ENCODE results near the gene SETD6. TPM values are rescaled to one million over a fixed set of nuclear protein-coding genes. Genes with fewer than 3 reads are reported as not detected.
A peak's percentile ranks its signal among the peaks of the same experiment; 100 is the strongest.

Gene SETD6
- total RNA-seq, 2 donors from 2014 or later: 37.2 to 42.3 TPM

DNA sequence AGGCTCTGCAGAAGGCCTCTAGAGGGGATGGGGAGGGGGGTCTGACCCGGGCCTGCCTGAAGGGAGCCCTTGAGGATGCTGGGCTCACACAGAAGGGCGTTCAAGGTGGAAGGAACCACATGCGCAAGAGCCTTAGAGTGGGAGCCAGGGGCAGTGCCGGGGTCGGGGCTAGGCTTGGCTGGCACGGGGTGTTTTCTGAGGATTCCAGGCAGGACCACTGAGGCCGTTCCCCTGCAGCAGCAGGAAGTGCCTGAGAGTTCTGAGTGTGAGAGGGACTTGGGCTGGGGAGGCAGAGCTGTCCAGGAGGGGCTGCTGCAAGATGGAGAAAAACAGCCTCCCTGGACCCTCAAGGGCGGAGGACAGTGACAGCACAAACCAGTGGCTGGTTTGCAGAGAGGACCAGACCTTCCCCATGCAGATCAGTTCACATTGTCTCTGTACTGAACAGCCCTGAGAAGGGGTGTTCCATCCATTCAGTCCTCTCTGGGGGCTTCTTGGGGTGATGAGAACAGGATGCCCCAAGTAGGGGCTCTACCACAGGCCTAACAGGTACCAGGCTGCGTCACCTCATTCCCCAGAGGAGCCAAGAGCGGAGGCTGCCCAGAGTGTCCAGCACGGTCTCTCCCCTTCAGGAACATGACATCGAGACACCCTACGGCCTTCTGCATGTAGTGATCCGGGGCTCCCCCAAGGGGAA, 12.0 kb upstream of the SETD6 start:
- DNase-seq: peak; percentile 38

DNA sequence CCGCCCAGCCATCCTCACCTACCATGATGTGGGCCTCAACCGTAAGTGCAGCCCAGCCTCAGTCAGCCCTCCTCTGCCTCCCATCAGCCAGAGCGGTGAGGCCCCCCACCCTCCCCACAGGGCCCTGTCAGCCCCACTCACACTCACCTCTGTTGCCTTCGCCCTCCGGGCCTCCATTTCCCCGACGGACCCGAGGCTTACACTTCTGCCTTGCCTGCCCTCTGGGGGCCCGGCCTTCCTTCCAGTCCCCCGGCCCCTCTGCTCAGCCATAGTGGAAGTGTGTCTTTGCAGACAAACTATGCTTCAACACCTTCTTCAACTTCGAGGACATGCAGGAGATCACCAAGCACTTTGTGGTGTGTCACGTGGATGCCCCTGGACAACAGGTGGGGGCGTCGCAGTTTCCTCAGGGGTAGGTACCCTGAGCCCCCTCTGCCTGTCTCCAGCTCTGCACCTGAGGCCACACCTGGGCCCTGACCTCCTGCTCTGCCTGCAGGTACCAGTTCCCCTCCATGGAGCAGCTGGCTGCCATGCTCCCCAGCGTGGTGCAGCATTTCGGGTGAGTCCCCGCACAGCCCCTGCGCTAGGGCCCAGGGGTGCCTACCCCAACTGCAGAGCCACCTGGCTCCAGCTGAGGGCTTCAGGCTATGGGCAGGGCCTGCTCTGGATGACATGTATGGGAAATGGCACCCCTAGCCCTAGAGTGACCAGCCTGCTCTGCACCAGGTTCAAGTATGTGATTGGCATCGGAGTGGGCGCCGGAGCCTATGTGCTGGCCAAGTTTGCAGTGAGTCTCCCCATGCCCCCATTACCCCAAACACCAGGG, 11.2 kb upstream of the SETD6 start:
- Histone ChIP-seq H3K36me3 (ENCODE audit: control insufficient read depth, insufficient read depth, low read length) (peaks cover 24% of the 10 kb centered on the region), H3K4me1 (ENCODE audit: control insufficient read depth, insufficient read depth, low read length) (no peaks in the 10 kb centered on the region), H3K27me3 (ENCODE audit: control insufficient read depth, insufficient read depth, low read length, poor library complexity, severe bottlenecking) (no peaks in the 10 kb centered on the region), H3K4me3 (ENCODE audit: low read length) (no peak overlapping the region), H3K9me3 (ENCODE audit: control insufficient read depth, low read length) (no peaks in the 10 kb centered on the region), H3K27ac (ENCODE audit: low read depth, low read length) (no peak overlapping the region), H3K9ac (ENCODE audit: extremely low read depth, low read length, poor library complexity, severe bottlenecking) (no peak overlapping the region)
- H3K27ac Mint-ChIP-seq: no peak overlapping the region
- H3K4me3 Mint-ChIP-seq: no peak overlapping the region
- no peaks in the 10 kb centered on the region for H3K27me3 Mint-ChIP-seq (ENCODE audit: insufficient read depth)
- peaks cover 15% of the 10 kb centered on the region for H3K36me3 Mint-ChIP-seq (ENCODE audit: low read depth)
- no peaks in the 10 kb centered on the region for H3K9me3 Mint-ChIP-seq
- 94 to 95% methylated on average over 9 to 21 of the region's 21 CpGs for WGBS, 2 experiments (ENCODE audit: insufficient coverage in 1 of 2, insufficient read length in 1 of 2)
- TF ChIP-seq, protein P1, sequence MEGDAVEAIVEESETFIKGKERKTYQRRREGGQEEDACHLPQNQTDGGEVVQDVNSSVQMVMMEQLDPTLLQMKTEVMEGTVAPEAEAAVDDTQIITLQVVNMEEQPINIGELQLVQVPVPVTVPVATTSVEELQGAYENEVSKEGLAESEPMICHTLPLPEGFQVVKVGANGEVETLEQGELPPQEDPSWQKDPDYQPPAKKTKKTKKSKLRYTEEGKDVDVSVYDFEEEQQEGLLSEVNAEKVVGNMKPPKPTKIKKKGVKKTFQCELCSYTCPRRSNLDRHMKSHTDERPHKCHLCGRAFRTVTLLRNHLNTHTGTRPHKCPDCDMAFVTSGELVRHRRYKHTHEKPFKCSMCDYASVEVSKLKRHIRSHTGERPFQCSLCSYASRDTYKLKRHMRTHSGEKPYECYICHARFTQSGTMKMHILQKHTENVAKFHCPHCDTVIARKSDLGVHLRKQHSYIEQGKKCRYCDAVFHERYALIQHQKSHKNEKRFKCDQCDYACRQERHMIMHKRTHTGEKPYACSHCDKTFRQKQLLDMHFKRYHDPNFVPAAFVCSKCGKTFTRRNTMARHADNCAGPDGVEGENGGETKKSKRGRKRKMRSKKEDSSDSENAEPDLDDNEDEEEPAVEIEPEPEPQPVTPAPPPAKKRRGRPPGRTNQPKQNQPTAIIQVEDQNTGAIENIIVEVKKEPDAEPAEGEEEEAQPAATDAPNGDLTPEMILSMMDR (conservative IDR thresholded peaks at IDR 0.05): no peak
- peak; percentile 36 for DNase-seq
- peaks cover 4% of the 10 kb centered on the region for H3K4me1 Mint-ChIP-seq

More for the DNA sequence above, 12.0 kb upstream of the SETD6 start:
- peaks cover 4% of the 10 kb centered on the region for H3K4me1 Mint-ChIP-seq
- H3K27ac ChIP-seq (ENCODE audit: low read depth, low read length): no peak overlapping the region
- no peak overlapping the region for H3K4me3 ChIP-seq (ENCODE audit: low read length)
- H3K36me3 Mint-ChIP-seq (ENCODE audit: low read depth): peaks cover 15% of the 10 kb centered on the region
- H3K36me3 ChIP-seq (ENCODE audit: control insufficient read depth, insufficient read depth, low read length): peaks cover 24% of the 10 kb centered on the region
- no peak overlapping the region for H3K9ac ChIP-seq (ENCODE audit: extremely low read depth, low read length, poor library complexity, severe bottlenecking)
- no peak overlapping the region for H3K4me3 Mint-ChIP-seq
- H3K4me1 ChIP-seq (ENCODE audit: control insufficient read depth, insufficient read depth, low read length): no peaks in the 10 kb centered on the region
- H3K27ac Mint-ChIP-seq: no peak overlapping the region
- H3K27me3 Mint-ChIP-seq (ENCODE audit: insufficient read depth): no peaks in the 10 kb centered on the region
- no peaks in the 10 kb centered on the region for H3K9me3 ChIP-seq (ENCODE audit: control insufficient read depth, low read length)
- TF ChIP-seq, protein P1 (conservative IDR thresholded peaks at IDR 0.05): no peak
- no peaks in the 10 kb centered on the region for H3K27me3 ChIP-seq (ENCODE audit: control insufficient read depth, insufficient read depth, low read length, poor library complexity, severe bottlenecking)
- H3K9me3 Mint-ChIP-seq: no peaks in the 10 kb centered on the region
- WGBS, 2 experiments (ENCODE audit: insufficient coverage in 1 of 2, insufficient read length in 1 of 2): 92 to 93% methylated on average over 9 to 14 of the region's 14 CpGs

DNA sequence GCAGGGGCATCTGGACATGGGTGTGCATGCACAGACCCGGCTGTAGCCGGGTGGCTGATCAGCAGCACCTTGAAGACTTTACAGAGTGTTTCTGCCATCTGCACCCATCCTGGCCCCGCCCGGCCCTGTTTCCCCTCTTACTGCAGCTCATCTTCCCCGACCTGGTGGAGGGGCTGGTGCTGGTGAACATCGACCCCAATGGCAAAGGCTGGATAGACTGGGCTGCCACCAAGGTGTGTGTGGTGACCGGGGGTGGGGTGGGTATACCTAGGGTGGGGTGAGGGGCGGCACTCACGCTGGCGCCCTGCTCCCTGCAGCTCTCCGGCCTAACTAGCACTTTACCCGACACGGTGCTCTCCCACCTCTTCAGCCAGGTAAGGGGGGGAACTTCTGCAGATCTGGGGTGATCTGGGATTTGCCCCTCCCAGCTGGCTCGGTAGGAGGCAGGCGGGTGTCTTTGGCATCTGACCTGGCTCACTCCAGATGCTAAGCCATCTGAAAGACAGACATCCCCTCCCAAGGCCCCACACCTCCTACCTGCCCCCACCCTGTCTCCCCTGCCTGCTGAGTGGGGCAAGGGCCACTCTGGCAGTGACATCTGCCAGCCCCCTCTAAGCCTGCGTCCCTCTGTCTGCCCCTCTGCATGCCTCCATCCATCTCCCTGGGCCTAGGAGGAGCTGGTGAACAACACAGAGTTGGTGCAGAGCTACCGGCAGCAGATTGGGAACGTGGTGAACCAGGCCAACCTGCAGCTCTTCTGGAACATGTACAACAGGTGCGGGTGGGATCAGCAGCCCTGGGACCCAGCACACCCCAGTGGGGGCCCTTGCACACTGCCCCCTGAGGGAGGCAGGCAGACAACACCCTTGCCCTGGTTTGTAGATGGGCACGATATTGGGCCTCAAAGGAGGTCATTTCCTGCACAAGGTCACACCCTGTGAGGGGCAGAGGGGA, 8.8 kb upstream of the SETD6 start:
- Mint-ChIP-seq H3K9me3 (no peaks in the 10 kb centered on the region), H3K27me3 (ENCODE audit: insufficient read depth) (no peaks in the 10 kb centered on the region), H3K36me3 (ENCODE audit: low read depth) (peaks cover 23% of the 10 kb centered on the region), H3K4me3 (no peak overlapping the region), H3K27ac (no peak overlapping the region), H3K4me1 (peaks cover 2% of the 10 kb centered on the region)
- DNase-seq: peak; percentile 40
- TF ChIP-seq, protein P1 (conservative IDR thresholded peaks at IDR 0.05): no peak
- Histone ChIP-seq H3K4me3 (ENCODE audit: low read length) (no peak overlapping the region), H3K36me3 (ENCODE audit: control insufficient read depth, insufficient read depth, low read length) (peaks cover 45% of the 10 kb centered on the region), H3K9ac (ENCODE audit: extremely low read depth, low read length, poor library complexity, severe bottlenecking) (no peak overlapping the region), H3K27ac (ENCODE audit: low read depth, low read length) (no peak overlapping the region), H3K9me3 (ENCODE audit: control insufficient read depth, low read length) (no peaks in the 10 kb centered on the region), H3K27me3 (ENCODE audit: control insufficient read depth, insufficient read depth, low read length, poor library complexity, severe bottlenecking) (no peaks in the 10 kb centered on the region), H3K4me1 (ENCODE audit: control insufficient read depth, insufficient read depth, low read length) (no peaks in the 10 kb centered on the region)
- 88 to 94% methylated on average over 6 to 20 of the region's 20 CpGs for WGBS, 2 experiments (ENCODE audit: insufficient coverage in 1 of 2, insufficient read length in 1 of 2)
